Measurements from ENCODE around the gene DBNDD1.

- TF ChIP-seq NFRKB (IDR thresholded peaks at IDR 0.05), result no peak
- TF ChIP-seq SP1 (IDR thresholded peaks at IDR 0.05), result no peak
- no peak for TF ChIP-seq HDGF (IDR thresholded peaks at IDR 0.05; ENCODE audit: borderline replicate concordance)
- no peak for TF ChIP-seq SUZ12 (IDR thresholded peaks at IDR 0.05)
Measured at GRCh38 chr16:90007015-90007414, 12.2 kb downstream of the DBNDD1 start.
